NB4 (cell line): ENCODE results near the gene ZNF587.

Experiments
- MAX ChIP-seq: IDR thresholded peaks from 2 replicates; pipeline ENCODE4 v1.6.1; 2011; ENCODE audit warnings: low read depth, low read length
- MYC ChIP-seq: IDR thresholded peaks from 2 replicates; pipeline ENCODE4 v1.6.1; 2011; ENCODE audit warnings: low read depth, low read length
- POLR2A ChIP-seq: IDR thresholded peaks from 2 replicates; pipeline ENCODE4 v1.6.1; 2011; ENCODE audit warnings: mild to moderate bottlenecking; ENCODE audit not compliant: insufficient read length; ENCODE audit errors: extremely low read depth
- TF ChIP-seq, protein P1 (sequence below): IDR thresholded peaks from one replicate; pipeline ENCODE4 v1.5.1; 2012; ENCODE audit warnings: low read depth, low read length

DNA sequence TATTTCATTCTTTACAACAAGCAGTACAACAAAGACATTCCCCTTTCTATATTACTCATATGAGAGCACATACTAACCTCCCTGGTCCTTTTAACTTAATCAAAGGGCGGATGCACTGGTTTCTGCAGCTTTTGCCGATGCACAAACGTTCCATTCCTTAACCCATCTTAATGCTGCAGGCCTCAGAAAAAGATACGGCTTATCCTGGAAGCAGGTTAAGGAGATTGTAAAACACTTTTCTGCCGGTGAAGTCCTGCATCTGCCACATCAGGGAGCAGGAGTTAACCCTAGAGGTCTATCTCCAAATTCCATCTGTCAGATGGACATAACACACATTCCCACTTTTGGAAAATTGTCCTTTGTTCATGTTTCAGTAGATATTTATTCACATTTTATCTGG is 50.7 kb downstream of the ZNF587 start:
- TF ChIP-seq, protein P1, sequence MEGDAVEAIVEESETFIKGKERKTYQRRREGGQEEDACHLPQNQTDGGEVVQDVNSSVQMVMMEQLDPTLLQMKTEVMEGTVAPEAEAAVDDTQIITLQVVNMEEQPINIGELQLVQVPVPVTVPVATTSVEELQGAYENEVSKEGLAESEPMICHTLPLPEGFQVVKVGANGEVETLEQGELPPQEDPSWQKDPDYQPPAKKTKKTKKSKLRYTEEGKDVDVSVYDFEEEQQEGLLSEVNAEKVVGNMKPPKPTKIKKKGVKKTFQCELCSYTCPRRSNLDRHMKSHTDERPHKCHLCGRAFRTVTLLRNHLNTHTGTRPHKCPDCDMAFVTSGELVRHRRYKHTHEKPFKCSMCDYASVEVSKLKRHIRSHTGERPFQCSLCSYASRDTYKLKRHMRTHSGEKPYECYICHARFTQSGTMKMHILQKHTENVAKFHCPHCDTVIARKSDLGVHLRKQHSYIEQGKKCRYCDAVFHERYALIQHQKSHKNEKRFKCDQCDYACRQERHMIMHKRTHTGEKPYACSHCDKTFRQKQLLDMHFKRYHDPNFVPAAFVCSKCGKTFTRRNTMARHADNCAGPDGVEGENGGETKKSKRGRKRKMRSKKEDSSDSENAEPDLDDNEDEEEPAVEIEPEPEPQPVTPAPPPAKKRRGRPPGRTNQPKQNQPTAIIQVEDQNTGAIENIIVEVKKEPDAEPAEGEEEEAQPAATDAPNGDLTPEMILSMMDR, result no peak
- TF ChIP-seq POLR2A (no peak), MAX (no peak), MYC (no peak)
